ENCODE data around the gene LRBA. TPM values are rescaled to one million over a fixed set of nuclear protein-coding genes. Genes with fewer than 3 reads are reported as not detected.
"Not testable (repeated sequence)": the region's sequence is repeated elsewhere in the genome, so short reads cannot be mapped to it uniquely, and the experiment has no call there.

LRBA gene
- polyA plus RNA-seq, 3 donors from 2014 or later: 18.1 to 25.3 (median 19.6) TPM

- Mint-ChIP-seq H3K4me3 (no peak overlapping the region), H3K4me1 (peaks cover 12 to 32% of the 10 kb centered on the region in 2 donors)
Observed at GRCh38 chr4:150577796-150578195, 437.3 kb downstream of the LRBA start.

GRCh38 chr4:150574678-150575077 lies 440.4 kb downstream of the LRBA start:
- Mint-ChIP-seq H3K4me3 (no peak overlapping the region), H3K36me3 (peaks cover 7 to 11% (median 11%) of the 10 kb centered on the region in 3 donors), H3K4me1 (peaks cover 19 to 48% of the 10 kb centered on the region in 2 donors), H3K9me3 (no peaks in the 10 kb centered on the region), H3K27me3 (ENCODE audit: low read depth in 3 of 3) (no peaks in the 10 kb centered on the region), H3K27ac (peak overlapping the region in 2 of 6 donors; percentile 7 to 13)
- no peak for DNase-seq

More at GRCh38 chr4:150577796-150578195, 437.3 kb downstream of the LRBA start:
- no peaks in the 10 kb centered on the region for H3K9me3 Mint-ChIP-seq
- H3K27ac Mint-ChIP-seq: no peak overlapping the region
- no peak for DNase-seq
- no peaks in the 10 kb centered on the region for H3K27me3 Mint-ChIP-seq (ENCODE audit: low read depth in 3 of 3)
- H3K36me3 Mint-ChIP-seq: peaks cover 26 to 29% (median 28%) of the 10 kb centered on the region in 3 donors

- Mint-ChIP-seq H3K4me1 (peaks cover 19 to 41% of the 10 kb centered on the region in 2 donors), H3K9me3 (no peaks in the 10 kb centered on the region), H3K27ac (peak overlapping the region; percentile 83 to 95 (median 87)), H3K27me3 (ENCODE audit: low read depth in 3 of 3) (no peaks in the 10 kb centered on the region), H3K4me3 (peak overlapping the region; percentile 61 to 83 (median 69)), H3K36me3 (peaks cover 0 to 3% (median 3%) of the 10 kb centered on the region in 3 donors)
- DNase-seq: peak in 2 of 3 donors; percentile 9 to 12
Observed at GRCh38 chr4:150573534-150573933, 441.6 kb downstream of the LRBA start.

- peaks cover 19 to 41% of the 10 kb centered on the region in 2 donors for H3K4me1 Mint-ChIP-seq
- no peaks in the 10 kb centered on the region for H3K27me3 Mint-ChIP-seq (ENCODE audit: low read depth in 3 of 3)
- peaks cover 0 to 3% (median 3%) of the 10 kb centered on the region in 3 donors for H3K36me3 Mint-ChIP-seq
- H3K27ac Mint-ChIP-seq: peak overlapping the region; percentile 83 to 95 (median 87)
- peak overlapping the region; percentile 61 to 83 (median 69) for H3K4me3 Mint-ChIP-seq
- no peaks in the 10 kb centered on the region for H3K9me3 Mint-ChIP-seq
- DNase-seq: peak; percentile 17 to 27 (median 22)
Observed at GRCh38 chr4:150572704-150573504, 442.2 kb downstream of the LRBA start.

GRCh38 chr4:150570862-150571261 lies 444.2 kb downstream of the LRBA start:
- DNase-seq: no peak
- Mint-ChIP-seq H3K4me3 (no peak overlapping the region), H3K4me1 (peaks cover 19 to 41% of the 10 kb centered on the region in 2 donors), H3K27me3 (ENCODE audit: low read depth in 3 of 3) (peaks cover 0 to 4% (median 0%) of the 10 kb centered on the region in 3 donors), H3K27ac (no peak overlapping the region), H3K9me3 (no peaks in the 10 kb centered on the region), H3K36me3 (peaks cover 0 to 7% (median 3%) of the 10 kb centered on the region in 3 donors)

GRCh38 chr4:150569998-150570535 lies 445.0 kb downstream of the LRBA start:
- DNase-seq: no peak
- Mint-ChIP-seq H3K9me3 (no peaks in the 10 kb centered on the region), H3K27me3 (ENCODE audit: low read depth in 3 of 3) (peaks cover 0 to 4% (median 0%) of the 10 kb centered on the region in 3 donors), H3K4me3 (no peak overlapping the region), H3K36me3 (peaks cover under 1 to 13% (median 4%) of the 10 kb centered on the region in 3 donors), H3K4me1 (peaks cover 19 to 38% of the 10 kb centered on the region in 2 donors), H3K27ac (no peak overlapping the region)

GRCh38 chr4:150569384-150569987 lies 445.6 kb downstream of the LRBA start:
- H3K4me1 Mint-ChIP-seq: peaks cover 17 to 32% of the 10 kb centered on the region in 2 donors
- peaks cover 0 to 4% (median 0%) of the 10 kb centered on the region in 3 donors for H3K27me3 Mint-ChIP-seq (ENCODE audit: low read depth in 3 of 3)
- no peak overlapping the region for H3K4me3 Mint-ChIP-seq
- H3K9me3 Mint-ChIP-seq: no peaks in the 10 kb centered on the region
- DNase-seq: no peak
- peaks cover 7 to 19% (median 9%) of the 10 kb centered on the region in 3 donors for H3K36me3 Mint-ChIP-seq
- no peak overlapping the region for H3K27ac Mint-ChIP-seq

GRCh38 chr4:150567070-150567469 lies 448.0 kb downstream of the LRBA start:
- Mint-ChIP-seq H3K4me1 (peaks cover under 1 to 9% of the 10 kb centered on the region in 2 donors), H3K36me3 (peaks cover 13 to 20% (median 14%) of the 10 kb centered on the region in 3 donors), H3K4me3 (no peak overlapping the region), H3K27ac (no peak overlapping the region), H3K9me3 (no peaks in the 10 kb centered on the region), H3K27me3 (ENCODE audit: low read depth in 3 of 3) (peaks cover 0 to 4% (median 0%) of the 10 kb centered on the region in 3 donors)
- no peak for DNase-seq

- not testable (repeated sequence) for H3K4me3 Mint-ChIP-seq; H3K27ac Mint-ChIP-seq; H3K4me1 Mint-ChIP-seq; H3K9me3 Mint-ChIP-seq; H3K27me3 Mint-ChIP-seq (ENCODE audit: low read depth in 3 of 3); DNase-seq
- peaks cover 13 to 20% (median 14%) of the 10 kb centered on the region in 3 donors for H3K36me3 Mint-ChIP-seq
Observed at GRCh38 chr4:150564967-150565366, 450.1 kb downstream of the LRBA start.

- Mint-ChIP-seq H3K27me3 (ENCODE audit: low read depth in 3 of 3) (peaks cover 0 to 4% (median 0%) of the 10 kb centered on the region in 3 donors), H3K4me1 (no peaks in the 10 kb centered on the region), H3K27ac (no peak overlapping the region), H3K36me3 (peaks cover 10 to 17% (median 17%) of the 10 kb centered on the region in 3 donors), H3K4me3 (no peak overlapping the region), H3K9me3 (no peaks in the 10 kb centered on the region)
- DNase-seq: no peak
Observed at GRCh38 chr4:150562751-150563150, 452.3 kb downstream of the LRBA start.

GRCh38 chr4:150562250-150562649 lies 452.8 kb downstream of the LRBA start:
- Mint-ChIP-seq H3K4me3 (no peak overlapping the region), H3K27ac (no peak overlapping the region), H3K9me3 (no peaks in the 10 kb centered on the region), H3K36me3 (peaks cover 10 to 17% (median 17%) of the 10 kb centered on the region in 3 donors), H3K27me3 (ENCODE audit: low read depth in 3 of 3) (peaks cover 0 to 2% (median 0%) of the 10 kb centered on the region in 3 donors), H3K4me1 (no peaks in the 10 kb centered on the region)
- DNase-seq: no peak

GRCh38 chr4:150561143-150561737 lies 453.8 kb downstream of the LRBA start:
- Mint-ChIP-seq H3K27ac (no peak overlapping the region), H3K4me3 (no peak overlapping the region), H3K9me3 (no peaks in the 10 kb centered on the region), H3K36me3 (peaks cover 10 to 17% (median 13%) of the 10 kb centered on the region in 3 donors), H3K4me1 (no peaks in the 10 kb centered on the region), H3K27me3 (ENCODE audit: low read depth in 3 of 3) (no peaks in the 10 kb centered on the region)
- DNase-seq: no peak

- not testable (repeated sequence) for H3K27ac Mint-ChIP-seq; H3K4me3 Mint-ChIP-seq; H3K27me3 Mint-ChIP-seq (ENCODE audit: low read depth in 3 of 3); DNase-seq; H3K4me1 Mint-ChIP-seq; H3K9me3 Mint-ChIP-seq; H3K36me3 Mint-ChIP-seq
Observed at GRCh38 chr4:150557811-150558210, 457.3 kb downstream of the LRBA start.

All from immature natural killer cell (primary cell).